GM06990 (cell line): Measurements from ENCODE around the gene PTPRN2.

Source experiments
- DNase-seq: peaks from one replicate; pipeline ENCODE4 v3.0.0-alpha.2; 2011; ENCODE audit not compliant: insufficient read length; ENCODE audit errors: extremely low read depth
- H3K27me3 ChIP-seq: replicated peaks from 2 replicates; pipeline ENCODE4 v1.6.0; 2011; ENCODE audit warnings: low read length; ENCODE audit not compliant: control insufficient read depth, insufficient read depth
- H3K36me3 ChIP-seq: 2 replicates; pipeline ENCODE4 v1.5.1; 2011; ENCODE audit warnings: low read length; ENCODE audit not compliant: control insufficient read depth, insufficient read depth
- H3K4me3 ChIP-seq: replicated peaks from 2 replicates; pipeline ENCODE4 v1.5.1; 2011; ENCODE audit warnings: low read depth, mild to moderate bottlenecking, control low read depth, low read length
- CTCF ChIP-seq: IDR thresholded peaks from 2 replicates; pipeline ENCODE4 v1.5.1; 2011; ENCODE audit warnings: low read length, control low read depth, mild to moderate bottlenecking, inconsistent platforms; ENCODE audit not compliant: insufficient read depth, poor library complexity, severe bottlenecking

Gene PTPRN2

GRCh38 chr7:157932498-157933218 is 655.0 kb downstream of the PTPRN2 start:
- no peak for TF ChIP-seq CTCF
- no peak for DNase-seq
- H3K36me3 ChIP-seq = no peaks in the 10 kb centered on the region
- no peaks in the 10 kb centered on the region for H3K27me3 ChIP-seq
- H3K4me3 ChIP-seq = no peak overlapping the region

- H3K36me3 ChIP-seq = no peaks in the 10 kb centered on the region
- no peak for TF ChIP-seq CTCF
- H3K27me3 ChIP-seq = no peaks in the 10 kb centered on the region
- H3K4me3 ChIP-seq = no peak overlapping the region
- DNase-seq = no peak
Measured at GRCh38 chr7:157930926-157931466, 656.6 kb downstream of the PTPRN2 start.

GRCh38 chr7:157930441-157930840 is 657.2 kb downstream of the PTPRN2 start:
- TF ChIP-seq CTCF = no peak
- DNase-seq = no peak
- H3K27me3 ChIP-seq = no peaks in the 10 kb centered on the region

GRCh38 chr7:157929671-157930070 is 658.0 kb downstream of the PTPRN2 start:
- no peaks in the 10 kb centered on the region for H3K27me3 ChIP-seq
- no peak for TF ChIP-seq CTCF
- DNase-seq = no peak
- no peak overlapping the region for H3K4me3 ChIP-seq
- H3K36me3 ChIP-seq = no peaks in the 10 kb centered on the region

More at GRCh38 chr7:157930441-157930840, 657.2 kb downstream of the PTPRN2 start:
- H3K4me3 ChIP-seq = no peak overlapping the region
- no peaks in the 10 kb centered on the region for H3K36me3 ChIP-seq

- TF ChIP-seq CTCF = no peak
- H3K27me3 ChIP-seq = no peaks in the 10 kb centered on the region
- DNase-seq = no peak
- no peaks in the 10 kb centered on the region for H3K36me3 ChIP-seq
- no peak overlapping the region for H3K4me3 ChIP-seq
Measured at GRCh38 chr7:157928808-157929425, 658.7 kb downstream of the PTPRN2 start.
